HEK293 (cell line): ENCODE results near the gene BLVRB.
A peak's percentile ranks its signal among the peaks of the same experiment; 100 is the strongest.

ENCODE experiments used
- GFI1B ChIP-seq: fragments of 450-650 bp; formaldehyde crosslinking; IDR thresholded peaks from 2 replicates; pipeline ENCODE4 v1.5.1; 2016; ENCODE audit warnings: missing biosample characterization, missing genetic modification characterization
- KLF10 ChIP-seq: fragments of 450-650 bp; IDR thresholded peaks from 2 replicates; pipeline ENCODE4 v1.5.1; 2018; ENCODE audit warnings: missing biosample characterization, mild to moderate bottlenecking, missing genetic modification characterization
- KLF7 ChIP-seq: fragments of 450-650 bp; formaldehyde crosslinking; IDR thresholded peaks from 2 replicates; pipeline ENCODE4 v1.5.1; 2016; ENCODE audit warnings: missing biosample characterization, missing genetic modification characterization, borderline replicate concordance
- ZBTB1 ChIP-seq: fragments of 450-650 bp; formaldehyde crosslinking; IDR thresholded peaks from 2 replicates; pipeline ENCODE4 v1.5.1; 2016; ENCODE audit warnings: missing biosample characterization, missing genetic modification characterization
- ZBTB7A ChIP-seq: fragments of 450-650 bp; formaldehyde crosslinking; IDR thresholded peaks from 2 replicates; pipeline ENCODE4 v1.5.1; 2016; ENCODE audit warnings: low read depth, missing biosample characterization, missing genetic modification characterization
- ZBTB8A ChIP-seq: fragments of 450-650 bp; formaldehyde crosslinking; IDR thresholded peaks from 2 replicates; pipeline ENCODE4 v1.5.1; 2016; ENCODE audit warnings: missing biosample characterization, missing genetic modification characterization
- ZFP3 ChIP-seq: fragments of 450-650 bp; formaldehyde crosslinking; IDR thresholded peaks from 2 replicates; pipeline ENCODE4 v1.5.1; 2016; ENCODE audit warnings: low read depth, missing biosample characterization, missing genetic modification characterization
- ZFP69B ChIP-seq: fragments of 450-650 bp; formaldehyde crosslinking; IDR thresholded peaks from 2 replicates; pipeline ENCODE4 v1.5.1; 2016; ENCODE audit warnings: missing biosample characterization, missing genetic modification characterization
- ZIC2 ChIP-seq: fragments of 450-650 bp; formaldehyde crosslinking; IDR thresholded peaks from 2 replicates; pipeline ENCODE4 v1.5.1; 2016; ENCODE audit warnings: missing biosample characterization, missing genetic modification characterization
- ZNF132 ChIP-seq: fragments of 450-650 bp; formaldehyde crosslinking; IDR thresholded peaks from 2 replicates; pipeline ENCODE4 v1.5.1; 2017; ENCODE audit warnings: missing biosample characterization, missing genetic modification characterization, borderline replicate concordance
- ZNF138 ChIP-seq: fragments of 450-650 bp; formaldehyde crosslinking; IDR thresholded peaks from 2 replicates; pipeline ENCODE4 v1.5.1; 2016; ENCODE audit warnings: missing biosample characterization, missing genetic modification characterization, borderline replicate concordance
- ZNF248 ChIP-seq: fragments of 450-650 bp; formaldehyde crosslinking; IDR thresholded peaks from 2 replicates; pipeline ENCODE4 v1.5.1; 2017; ENCODE audit warnings: missing biosample characterization, missing genetic modification characterization
- ZNF514 ChIP-seq: fragments of 450-650 bp; formaldehyde crosslinking; IDR thresholded peaks from 2 replicates; pipeline ENCODE4 v1.5.1; 2016; ENCODE audit warnings: missing biosample characterization, missing genetic modification characterization
- ZNF549 ChIP-seq: fragments of 450-650 bp; IDR thresholded peaks from 2 replicates; pipeline ENCODE4 v1.5.1; 2018; ENCODE audit warnings: missing biosample characterization, missing genetic modification characterization, mild to moderate bottlenecking, inconsistent platforms, moderate library complexity
- ZNF621 ChIP-seq: fragments of 450-650 bp; formaldehyde crosslinking; IDR thresholded peaks from 2 replicates; pipeline ENCODE4 v1.5.1; 2017; ENCODE audit warnings: missing biosample characterization, missing genetic modification characterization
- ZNF624 ChIP-seq: fragments of 450-650 bp; formaldehyde crosslinking; IDR thresholded peaks from 2 replicates; pipeline ENCODE4 v1.5.1; 2017; ENCODE audit warnings: missing biosample characterization, missing genetic modification characterization
- ZNF629 ChIP-seq: fragments of 450-650 bp; formaldehyde crosslinking; IDR thresholded peaks from 2 replicates; pipeline ENCODE4 v1.5.1; 2017; ENCODE audit warnings: missing biosample characterization, missing genetic modification characterization
- ZNF701 ChIP-seq: fragments of 450-650 bp; formaldehyde crosslinking; IDR thresholded peaks from 2 replicates; pipeline ENCODE4 v1.5.1; 2016; ENCODE audit warnings: missing biosample characterization, missing genetic modification characterization
- ZNF747 ChIP-seq: fragments of 450-650 bp; formaldehyde crosslinking; IDR thresholded peaks from 2 replicates; pipeline ENCODE4 v1.5.1; 2016; ENCODE audit warnings: missing biosample characterization, missing genetic modification characterization
- ZNF777 ChIP-seq: fragments of 450-650 bp; formaldehyde crosslinking; IDR thresholded peaks from 2 replicates; pipeline ENCODE4 v1.5.1; 2017; ENCODE audit warnings: missing biosample characterization, missing genetic modification characterization, borderline replicate concordance
- ZNF785 ChIP-seq: fragments of 450-650 bp; formaldehyde crosslinking; IDR thresholded peaks from 2 replicates; pipeline ENCODE4 v1.5.1; 2016; ENCODE audit warnings: missing biosample characterization, missing genetic modification characterization
- TF ChIP-seq, protein P1 (sequence below): fragments of 450-650 bp; formaldehyde crosslinking; IDR thresholded peaks from 2 replicates; pipeline ENCODE4 v1.5.1; 2016; ENCODE audit warnings: missing biosample characterization, missing genetic modification characterization
- TF ChIP-seq, protein P2 (sequence below): fragments of 450-650 bp; formaldehyde crosslinking; IDR thresholded peaks from 2 replicates; pipeline ENCODE4 v1.5.1; 2016; ENCODE audit warnings: missing biosample characterization, missing genetic modification characterization
- TF ChIP-seq, protein P3 (sequence below): IDR thresholded peaks from 2 replicates; pipeline ENCODE4 v1.6.1; 2011; ENCODE audit warnings: mild to moderate bottlenecking, low read depth, low read length, borderline replicate concordance
- TF ChIP-seq, protein P4 (sequence below): fragments of 450-650 bp; formaldehyde crosslinking; IDR thresholded peaks from 2 replicates; pipeline ENCODE4 v1.5.1; 2017; ENCODE audit warnings: missing biosample characterization, missing genetic modification characterization
- TF ChIP-seq, protein P5 (sequence below): fragments of 450-650 bp; formaldehyde crosslinking; conservative IDR thresholded peaks from 2 replicates; pipeline ENCODE4 v1.5.1; 2016; ENCODE audit warnings: low read depth, missing biosample characterization, missing genetic modification characterization

BLVRB gene

DNA sequence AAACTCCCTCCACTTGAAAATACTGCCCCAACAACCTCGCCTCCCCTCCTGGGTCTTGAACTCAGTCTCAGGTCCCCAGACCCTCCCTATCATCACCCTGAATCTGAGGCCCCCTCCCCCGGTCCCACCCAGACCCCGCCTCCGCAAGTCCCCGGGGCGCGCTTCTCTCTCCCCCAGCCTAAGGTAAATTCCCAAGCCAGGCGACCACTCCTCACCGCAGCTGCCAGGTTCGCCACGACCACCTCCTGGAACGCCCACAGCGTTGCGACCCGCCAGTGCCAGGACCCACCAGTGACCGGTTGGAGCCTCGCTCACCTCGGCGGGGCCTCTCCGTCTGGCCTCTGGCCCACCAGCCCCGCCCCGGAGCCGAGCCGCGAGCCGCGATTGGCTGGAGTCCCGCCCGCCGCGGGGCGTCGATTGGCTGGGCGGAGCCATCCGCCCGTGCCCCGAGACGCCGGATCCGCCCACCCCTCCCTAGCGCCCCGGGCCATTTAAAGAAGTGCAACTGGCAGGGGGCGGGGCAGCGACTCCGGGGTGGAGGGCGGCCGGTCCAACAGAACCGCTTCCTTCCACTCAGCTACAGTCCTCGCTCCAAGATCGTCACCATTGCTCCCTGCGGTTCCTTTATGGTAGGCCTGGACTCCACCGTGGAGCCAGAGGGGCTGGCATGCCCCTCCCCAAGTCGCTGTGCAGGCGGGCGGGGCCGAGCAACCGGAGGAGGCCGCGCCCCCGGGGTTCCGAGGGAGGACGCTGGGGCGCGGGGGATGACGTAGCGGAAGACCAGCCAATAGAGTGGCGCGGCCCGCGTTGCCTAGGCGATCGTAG lies 21.3 kb downstream of the BLVRB start, which contains the start of gene SERTAD3 (continued):
- TF ChIP-seq, protein P1, sequence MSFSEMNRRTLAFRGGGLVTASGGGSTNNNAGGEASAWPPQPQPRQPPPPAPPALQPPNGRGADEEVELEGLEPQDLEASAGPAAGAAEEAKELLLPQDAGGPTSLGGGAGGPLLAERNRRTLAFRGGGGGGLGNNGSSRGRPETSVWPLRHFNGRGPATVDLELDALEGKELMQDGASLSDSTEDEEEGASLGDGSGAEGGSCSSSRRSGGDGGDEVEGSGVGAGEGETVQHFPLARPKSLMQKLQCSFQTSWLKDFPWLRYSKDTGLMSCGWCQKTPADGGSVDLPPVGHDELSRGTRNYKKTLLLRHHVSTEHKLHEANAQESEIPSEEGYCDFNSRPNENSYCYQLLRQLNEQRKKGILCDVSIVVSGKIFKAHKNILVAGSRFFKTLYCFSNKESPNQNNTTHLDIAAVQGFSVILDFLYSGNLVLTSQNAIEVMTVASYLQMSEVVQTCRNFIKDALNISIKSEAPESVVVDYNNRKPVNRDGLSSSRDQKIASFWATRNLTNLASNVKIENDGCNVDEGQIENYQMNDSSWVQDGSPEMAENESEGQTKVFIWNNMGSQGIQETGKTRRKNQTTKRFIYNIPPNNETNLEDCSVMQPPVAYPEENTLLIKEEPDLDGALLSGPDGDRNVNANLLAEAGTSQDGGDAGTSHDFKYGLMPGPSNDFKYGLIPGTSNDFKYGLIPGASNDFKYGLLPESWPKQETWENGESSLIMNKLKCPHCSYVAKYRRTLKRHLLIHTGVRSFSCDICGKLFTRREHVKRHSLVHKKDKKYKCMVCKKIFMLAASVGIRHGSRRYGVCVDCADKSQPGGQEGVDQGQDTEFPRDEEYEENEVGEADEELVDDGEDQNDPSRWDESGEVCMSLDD = peak; percentile 100
- TF ChIP-seq ZNF248 (tag by site-specific recombination) (no peak), ZNF624 (tag by site-specific recombination) (no peak), ZNF747 (tag by site-specific recombination) (no peak), ZNF138 (tag by site-specific recombination) (no peak), ZNF549 (tag by site-specific recombination) (no peak), KLF10 (peak; percentile 99), ZFP3 (0 out of 2 replicates have a peak, but pooled peaks have one; percentile 25), ZNF132 (tag by site-specific recombination) (no peak), ZBTB8A (peak; percentile 77; the same call in 1 of the 2 replicates), ZNF701 (tag by site-specific recombination) (no peak), ZIC2 (tag by site-specific recombination) (peak; percentile 97), ZNF777 (tag by site-specific recombination) (peak; percentile 83), ZNF514 (tag by site-specific recombination) (no peak), ZNF621 (tag by site-specific recombination) (no peak), KLF7 (tag by site-specific recombination) (peak; percentile 99), ZBTB7A (tag by site-specific recombination) (peak; percentile 97), ZFP69B (tag by site-specific recombination) (peak; percentile 51), GFI1B (tag by site-specific recombination) (0 out of 2 replicates have a peak, but pooled peaks have one; percentile 1), ZBTB1 (no peak), ZNF629 (tag by site-specific recombination) (peak; percentile 100), ZNF785 (tag by site-specific recombination) (peak; percentile 19; the same call in 1 of the 2 replicates)
- TF ChIP-seq, protein P2, sequence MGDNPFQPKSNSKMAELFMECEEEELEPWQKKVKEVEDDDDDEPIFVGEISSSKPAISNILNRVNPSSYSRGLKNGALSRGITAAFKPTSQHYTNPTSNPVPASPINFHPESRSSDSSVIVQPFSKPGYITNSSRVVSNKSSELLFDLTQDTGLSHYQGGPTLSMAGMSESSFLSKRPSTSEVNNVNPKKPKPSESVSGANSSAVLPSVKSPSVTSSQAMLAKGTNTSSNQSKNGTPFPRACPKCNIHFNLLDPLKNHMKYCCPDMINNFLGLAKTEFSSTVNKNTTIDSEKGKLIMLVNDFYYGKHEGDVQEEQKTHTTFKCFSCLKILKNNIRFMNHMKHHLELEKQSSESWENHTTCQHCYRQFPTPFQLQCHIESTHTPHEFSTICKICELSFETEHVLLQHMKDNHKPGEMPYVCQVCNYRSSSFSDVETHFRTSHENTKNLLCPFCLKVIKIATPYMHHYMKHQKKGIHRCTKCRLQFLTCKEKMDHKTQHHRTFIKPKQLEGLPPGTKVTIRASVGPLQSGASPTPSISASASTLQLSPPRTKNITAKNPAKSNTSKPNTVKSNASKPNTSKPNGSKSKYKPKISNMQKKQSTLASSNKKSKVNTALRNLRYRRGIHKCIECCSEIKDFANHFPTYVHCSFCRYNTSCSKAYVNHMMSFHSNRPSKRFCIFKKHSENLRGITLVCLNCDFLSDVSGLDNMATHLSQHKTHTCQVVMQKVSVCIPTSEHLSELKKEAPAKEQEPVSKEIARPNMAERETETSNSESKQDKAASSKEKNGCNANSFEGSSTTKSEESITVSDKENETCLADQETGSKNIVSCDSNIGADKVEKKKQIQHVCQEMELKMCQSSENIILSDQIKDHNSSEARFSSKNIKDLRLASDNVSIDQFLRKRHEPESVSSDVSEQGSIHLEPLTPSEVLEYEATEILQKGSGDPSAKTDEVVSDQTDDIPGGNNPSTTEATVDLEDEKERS = no peak; the same call in 1 of the 2 replicates
- TF ChIP-seq, protein P3, sequence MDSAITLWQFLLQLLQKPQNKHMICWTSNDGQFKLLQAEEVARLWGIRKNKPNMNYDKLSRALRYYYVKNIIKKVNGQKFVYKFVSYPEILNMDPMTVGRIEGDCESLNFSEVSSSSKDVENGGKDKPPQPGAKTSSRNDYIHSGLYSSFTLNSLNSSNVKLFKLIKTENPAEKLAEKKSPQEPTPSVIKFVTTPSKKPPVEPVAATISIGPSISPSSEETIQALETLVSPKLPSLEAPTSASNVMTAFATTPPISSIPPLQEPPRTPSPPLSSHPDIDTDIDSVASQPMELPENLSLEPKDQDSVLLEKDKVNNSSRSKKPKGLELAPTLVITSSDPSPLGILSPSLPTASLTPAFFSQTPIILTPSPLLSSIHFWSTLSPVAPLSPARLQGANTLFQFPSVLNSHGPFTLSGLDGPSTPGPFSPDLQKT = no peak
- TF ChIP-seq, protein P4, sequence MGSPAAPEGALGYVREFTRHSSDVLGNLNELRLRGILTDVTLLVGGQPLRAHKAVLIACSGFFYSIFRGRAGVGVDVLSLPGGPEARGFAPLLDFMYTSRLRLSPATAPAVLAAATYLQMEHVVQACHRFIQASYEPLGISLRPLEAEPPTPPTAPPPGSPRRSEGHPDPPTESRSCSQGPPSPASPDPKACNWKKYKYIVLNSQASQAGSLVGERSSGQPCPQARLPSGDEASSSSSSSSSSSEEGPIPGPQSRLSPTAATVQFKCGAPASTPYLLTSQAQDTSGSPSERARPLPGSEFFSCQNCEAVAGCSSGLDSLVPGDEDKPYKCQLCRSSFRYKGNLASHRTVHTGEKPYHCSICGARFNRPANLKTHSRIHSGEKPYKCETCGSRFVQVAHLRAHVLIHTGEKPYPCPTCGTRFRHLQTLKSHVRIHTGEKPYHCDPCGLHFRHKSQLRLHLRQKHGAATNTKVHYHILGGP (tag by site-specific recombination) = no peak
- TF ChIP-seq, protein P5, sequence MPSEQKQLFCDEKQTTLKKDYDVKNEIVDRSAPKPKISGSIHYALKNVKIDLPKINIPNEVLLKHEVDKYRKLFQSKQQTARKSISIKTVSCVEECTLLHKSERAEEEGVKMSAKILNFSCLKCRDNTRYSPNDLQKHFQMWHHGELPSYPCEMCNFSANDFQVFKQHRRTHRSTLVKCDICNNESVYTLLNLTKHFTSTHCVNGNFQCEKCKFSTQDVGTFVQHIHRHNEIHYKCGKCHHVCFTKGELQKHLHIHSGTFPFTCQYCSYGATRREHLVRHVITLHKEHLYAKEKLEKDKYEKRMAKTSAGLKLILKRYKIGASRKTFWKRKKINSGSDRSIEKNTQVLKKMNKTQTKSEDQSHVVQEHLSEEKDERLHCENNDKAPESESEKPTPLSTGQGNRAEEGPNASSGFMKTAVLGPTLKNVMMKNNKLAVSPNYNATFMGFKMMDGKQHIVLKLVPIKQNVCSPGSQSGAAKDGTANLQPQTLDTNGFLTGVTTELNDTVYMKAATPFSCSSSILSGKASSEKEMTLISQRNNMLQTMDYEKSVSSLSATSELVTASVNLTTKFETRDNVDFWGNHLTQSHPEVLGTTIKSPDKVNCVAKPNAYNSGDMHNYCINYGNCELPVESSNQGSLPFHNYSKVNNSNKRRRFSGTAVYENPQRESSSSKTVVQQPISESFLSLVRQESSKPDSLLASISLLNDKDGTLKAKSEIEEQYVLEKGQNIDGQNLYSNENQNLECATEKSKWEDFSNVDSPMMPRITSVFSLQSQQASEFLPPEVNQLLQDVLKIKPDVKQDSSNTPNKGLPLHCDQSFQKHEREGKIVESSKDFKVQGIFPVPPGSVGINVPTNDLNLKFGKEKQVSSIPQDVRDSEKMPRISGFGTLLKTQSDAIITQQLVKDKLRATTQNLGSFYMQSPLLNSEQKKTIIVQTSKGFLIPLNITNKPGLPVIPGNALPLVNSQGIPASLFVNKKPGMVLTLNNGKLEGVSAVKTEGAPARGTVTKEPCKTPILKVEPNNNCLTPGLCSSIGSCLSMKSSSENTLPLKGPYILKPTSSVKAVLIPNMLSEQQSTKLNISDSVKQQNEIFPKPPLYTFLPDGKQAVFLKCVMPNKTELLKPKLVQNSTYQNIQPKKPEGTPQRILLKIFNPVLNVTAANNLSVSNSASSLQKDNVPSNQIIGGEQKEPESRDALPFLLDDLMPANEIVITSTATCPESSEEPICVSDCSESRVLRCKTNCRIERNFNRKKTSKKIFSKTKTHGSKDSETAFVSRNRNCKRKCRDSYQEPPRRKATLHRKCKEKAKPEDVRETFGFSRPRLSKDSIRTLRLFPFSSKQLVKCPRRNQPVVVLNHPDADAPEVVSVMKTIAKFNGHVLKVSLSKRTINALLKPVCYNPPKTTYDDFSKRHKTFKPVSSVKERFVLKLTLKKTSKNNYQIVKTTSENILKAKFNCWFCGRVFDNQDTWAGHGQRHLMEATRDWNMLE = no peak; the same call in 1 of the 2 replicates
